ENCODE results near the gene CBLN2.

GRCh38 chr18:72542342-72542741, 1.8 kb downstream of the CBLN2 start:
- TF ChIP-seq CTCF (IDR thresholded peaks at IDR 0.05; ENCODE audit: poor library complexity) (no peak), EZH2 (IDR thresholded peaks at IDR 0.05; ENCODE audit: borderline replicate concordance) (no peak)

Data from hepatocyte (in vitro differentiated cells).